Occipital lobe (tissue), 2 donors: ENCODE data around the gene LEUTX. TPM values are rescaled to one million over a fixed set of nuclear protein-coding genes. Genes with fewer than 3 reads are reported as not detected.
"Not testable (repeated sequence)": the region's sequence is repeated elsewhere in the genome, so short reads cannot be mapped to it uniquely, and the experiment has no call there.

Source experiments
- DNase-seq: peaks from one replicate; lab custom pipeline; 2025; lab: John Stamatoyannopoulos, UW
- total RNA-seq: library from RNA; depleted of rRNA; stranded (reverse); fragments of >200 nt; gene quantifications from one replicate; pipeline ENCODE4 v1.2.3, GENCODE V29; 2014

Gene LEUTX
- total RNA-seq, 1 donor from 2014 or later = not detected

DNA sequence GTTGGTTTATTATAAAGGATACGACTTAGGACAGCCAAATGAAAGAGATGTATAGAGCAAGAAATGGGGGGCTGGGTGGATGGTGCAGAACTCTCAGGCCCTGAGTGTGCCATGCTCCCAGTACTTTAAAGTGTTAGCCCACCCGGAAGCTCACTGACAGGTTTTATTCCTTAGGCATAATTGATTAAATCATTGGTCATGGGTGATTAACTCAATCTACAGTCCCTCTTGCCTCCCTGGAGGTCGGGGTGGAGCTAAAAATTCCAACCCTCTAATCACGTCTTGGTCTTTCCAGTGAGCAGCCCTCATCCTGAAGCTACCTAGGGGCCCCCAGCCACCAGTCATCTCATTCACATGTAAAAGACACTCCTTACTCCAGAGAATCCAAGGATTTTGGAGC lies 9.9 kb upstream of the LEUTX start:
- DNase-seq = no peak

DNA sequence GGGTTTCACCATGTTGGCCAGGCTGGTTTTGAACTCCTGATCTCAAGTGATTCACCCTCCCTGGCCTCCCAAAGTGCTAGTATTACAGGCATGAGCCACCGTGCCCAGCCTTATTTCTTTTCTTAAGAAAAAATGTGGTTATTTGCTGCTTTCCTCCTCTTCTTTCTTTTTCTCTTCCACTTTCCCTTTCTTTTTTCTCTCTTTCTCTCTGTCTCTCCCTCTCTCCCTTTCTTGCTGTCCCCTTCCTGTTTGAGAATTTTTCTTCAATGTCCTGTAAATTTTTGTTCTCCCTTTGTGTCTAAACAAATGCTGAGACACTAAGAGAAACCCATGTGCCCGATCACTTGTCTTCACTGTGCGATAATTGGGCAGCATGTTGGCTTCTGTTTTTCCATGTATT lies 2.2 kb downstream of the LEUTX start:
- no peak for DNase-seq

DNA sequence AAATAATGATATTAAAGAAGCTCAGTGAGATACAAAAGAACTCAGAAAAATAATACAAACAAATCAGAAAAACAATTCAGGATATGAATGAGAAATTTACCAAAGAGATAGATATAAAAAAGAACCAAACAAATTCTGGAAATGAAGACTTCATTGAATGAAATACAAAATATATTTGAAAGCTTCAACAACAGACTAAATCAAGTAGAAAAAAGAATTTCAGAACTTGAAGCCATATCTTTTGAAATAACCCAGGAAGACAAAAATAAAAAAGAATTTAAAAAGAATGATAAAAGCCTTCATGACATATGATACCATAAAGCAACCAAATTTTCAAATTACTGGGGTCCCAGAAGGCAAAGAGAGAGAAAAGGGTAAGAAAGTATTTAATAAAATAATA lies 9.6 kb downstream of the LEUTX start:
- no peak for DNase-seq

DNA sequence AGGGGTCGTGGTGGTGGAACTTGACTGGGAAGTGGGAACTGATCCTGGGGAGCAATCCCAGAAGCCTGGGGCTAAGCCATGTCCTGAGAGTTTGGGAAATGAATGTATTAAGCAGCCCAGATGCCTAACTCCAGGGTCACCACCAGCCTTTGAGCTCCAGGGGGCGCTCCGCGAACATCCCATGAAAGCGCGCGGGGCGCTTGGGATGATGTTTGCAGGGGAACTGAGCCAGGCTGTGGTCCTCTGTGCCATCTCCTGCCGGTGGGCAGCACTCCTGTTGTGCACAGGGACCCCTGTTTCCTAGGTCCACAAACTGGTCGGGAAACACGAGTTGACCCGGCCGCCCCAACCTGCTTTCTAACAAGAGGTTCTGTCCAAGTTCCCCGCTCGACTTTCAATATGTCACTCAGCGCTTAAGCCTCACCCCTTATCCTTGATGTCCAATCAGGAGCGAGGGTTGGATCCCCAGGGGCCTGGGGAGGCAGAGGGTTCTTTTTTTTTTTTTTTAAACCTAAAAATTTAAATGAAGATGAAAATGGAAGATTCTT lies 14.4 kb downstream of the LEUTX start:
- peak; percentile 7 for DNase-seq

DNA sequence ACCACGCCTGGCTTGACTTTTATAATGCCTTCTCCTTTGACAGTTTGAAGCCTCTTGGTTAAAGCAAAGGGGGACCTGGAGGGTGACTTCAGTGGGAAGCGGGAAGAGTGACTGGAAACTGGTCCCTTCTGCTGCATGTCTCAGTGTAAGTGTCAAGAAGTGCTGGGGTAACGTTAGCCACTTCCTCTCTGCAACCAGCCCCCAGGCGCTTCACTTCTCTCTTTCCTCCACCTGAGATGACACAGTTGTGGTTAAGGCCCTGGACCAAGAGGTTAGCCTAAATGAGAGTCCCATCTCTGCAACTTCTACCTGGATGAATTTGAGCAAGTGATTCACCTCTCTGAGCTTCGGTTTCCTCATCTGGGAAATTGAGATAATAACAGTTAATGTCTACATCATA lies 16.3 kb downstream of the LEUTX start:
- DNase-seq = no peak

DNA sequence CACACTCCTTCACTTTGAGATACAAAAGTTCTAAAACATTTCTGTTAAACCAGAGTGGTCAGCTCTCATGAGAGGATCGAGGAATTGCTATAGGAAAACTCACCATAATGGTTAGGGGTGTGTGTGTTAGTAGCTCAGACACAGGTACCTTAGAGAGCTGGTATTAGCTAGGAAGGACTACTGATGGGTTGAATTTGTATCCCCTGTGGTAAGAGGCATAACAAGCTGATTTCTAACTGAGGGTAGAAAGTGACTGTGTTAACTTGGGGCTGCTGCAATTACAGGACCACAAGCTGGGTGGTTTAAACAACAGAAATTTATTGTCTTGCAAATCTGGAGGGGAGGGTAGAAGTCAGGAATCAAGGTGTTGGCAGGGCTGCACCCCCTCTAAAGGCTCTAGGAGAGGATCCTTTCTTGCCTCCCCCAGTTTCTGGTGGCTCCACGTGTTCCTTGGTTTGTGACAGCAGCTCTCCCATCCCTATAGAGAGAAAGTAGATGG lies 17.4 kb downstream of the LEUTX start:
- DNase-seq = no peak

DNA sequence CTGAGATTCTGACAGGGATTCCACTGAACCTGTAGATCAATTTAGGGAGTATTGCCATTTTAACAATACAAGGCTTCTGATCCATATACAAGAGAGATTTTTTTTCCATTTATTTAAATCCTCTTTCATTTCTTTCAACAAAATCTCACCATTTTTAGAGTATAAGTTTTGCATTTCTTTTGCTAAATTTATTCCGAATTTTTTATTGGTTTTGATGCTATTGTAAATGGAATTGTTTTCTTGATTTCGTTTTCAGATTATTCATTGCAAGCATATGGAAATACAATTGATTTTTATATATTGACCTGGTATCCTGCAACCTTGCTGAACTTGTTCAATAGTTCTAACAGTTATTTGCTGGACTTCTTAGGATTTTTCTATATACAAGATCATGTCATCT lies 18.4 kb downstream of the LEUTX start:
- no peak for DNase-seq

DNA sequence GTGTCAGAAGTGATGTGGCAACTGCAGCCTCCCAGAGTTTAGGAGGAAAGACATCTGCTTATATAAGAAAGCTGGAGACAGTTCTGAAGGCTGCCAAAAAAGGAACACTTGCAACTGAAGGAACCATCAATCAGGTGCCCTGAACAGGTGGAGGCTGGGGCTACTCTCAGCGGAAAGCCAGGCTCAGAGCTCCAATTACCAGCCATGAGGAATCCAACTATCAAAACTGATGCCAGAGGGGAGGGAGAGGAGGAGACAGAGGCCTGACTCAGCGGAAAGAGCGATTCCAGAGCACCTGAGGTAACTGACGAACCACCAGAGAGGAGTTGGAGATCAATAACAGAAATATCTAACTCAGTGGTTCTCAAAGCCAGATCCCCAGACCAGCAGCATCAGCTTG lies 24.3 kb downstream of the LEUTX start:
- no peak for DNase-seq

DNA sequence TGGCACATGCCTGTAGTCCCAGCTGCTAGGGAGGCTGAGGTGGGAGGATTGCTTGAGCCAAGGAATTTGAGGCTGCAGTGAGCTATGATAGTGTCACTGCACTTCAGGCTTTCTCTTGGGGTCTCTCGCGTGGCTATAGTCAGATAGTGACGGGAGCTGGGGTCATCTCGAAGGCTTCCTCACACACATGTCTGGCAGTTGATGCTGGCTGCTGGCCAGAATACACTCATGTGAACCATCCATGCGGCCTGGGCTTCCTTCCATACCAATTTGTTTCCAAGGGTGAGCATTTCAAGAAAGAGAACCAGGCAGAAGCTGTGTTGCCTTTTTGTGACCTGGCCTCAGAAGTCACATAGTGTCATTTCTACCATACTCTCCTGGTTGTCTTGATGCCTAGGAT lies 26.4 kb downstream of the LEUTX start:
- DNase-seq = no peak

DNA sequence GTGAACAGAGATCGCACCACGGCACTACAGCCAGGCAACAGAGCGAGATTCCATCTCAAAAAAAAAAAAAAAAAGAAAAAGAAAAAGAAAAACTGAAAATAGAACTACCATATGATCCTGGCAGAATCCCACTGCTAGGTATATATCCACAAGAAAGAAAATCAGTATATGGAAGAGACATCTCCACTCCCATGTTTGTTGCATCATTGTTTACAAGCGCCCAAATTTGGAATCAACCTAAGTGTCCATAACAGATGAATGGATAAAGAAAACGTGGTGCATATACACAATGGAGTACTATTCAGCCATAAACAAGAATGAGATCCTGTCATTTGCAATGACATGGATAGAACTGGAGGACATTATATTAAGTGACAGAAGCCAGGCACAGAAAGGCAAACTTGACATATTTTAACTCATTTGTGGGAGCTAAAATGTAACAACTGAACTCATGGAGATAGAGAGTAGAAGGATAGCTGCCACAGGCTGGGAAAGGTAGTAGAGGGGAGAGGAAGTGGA lies 29.3 kb downstream of the LEUTX start:
- no peak for DNase-seq

DNA sequence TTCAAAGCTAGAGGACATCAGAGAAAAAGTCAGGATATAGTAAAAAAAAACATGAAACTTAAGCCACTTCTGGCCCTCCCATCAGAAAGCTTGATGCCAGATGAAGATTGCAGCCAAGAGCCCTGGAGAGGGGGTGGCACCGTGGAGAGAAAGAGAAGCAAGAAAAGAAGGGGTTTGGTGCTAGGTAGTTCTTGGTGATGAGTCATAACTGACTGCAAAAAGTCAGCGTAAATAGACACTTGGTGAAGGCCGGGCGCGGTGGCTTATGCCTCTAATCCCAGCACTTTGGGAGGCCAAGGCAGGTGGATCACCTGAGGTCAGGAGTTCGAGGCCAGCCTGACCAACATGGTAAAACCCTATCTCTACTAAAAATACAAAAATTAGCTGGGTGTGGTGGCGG lies 30.0 kb downstream of the LEUTX start:
- DNase-seq = not testable (repeated sequence)

DNA sequence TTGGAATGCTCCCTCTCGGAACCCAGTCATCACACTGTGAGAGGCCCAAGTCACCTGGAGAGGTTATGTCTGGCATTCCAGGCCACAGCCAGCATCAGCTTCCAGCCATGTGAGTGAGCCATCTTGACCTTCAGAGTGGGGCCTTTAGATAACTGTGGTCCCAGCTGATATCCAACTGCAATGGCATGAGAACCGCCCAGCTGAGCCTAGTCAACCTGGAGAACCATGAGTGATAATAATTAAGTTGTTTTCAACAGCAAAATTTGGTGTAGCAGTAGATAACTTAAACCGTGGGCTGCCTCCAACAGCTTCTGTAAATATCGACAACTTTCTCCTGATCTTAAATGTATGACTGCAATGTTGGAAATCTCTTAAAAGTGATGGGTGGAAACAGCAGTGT lies 30.7 kb downstream of the LEUTX start:
- DNase-seq = no peak

DNA sequence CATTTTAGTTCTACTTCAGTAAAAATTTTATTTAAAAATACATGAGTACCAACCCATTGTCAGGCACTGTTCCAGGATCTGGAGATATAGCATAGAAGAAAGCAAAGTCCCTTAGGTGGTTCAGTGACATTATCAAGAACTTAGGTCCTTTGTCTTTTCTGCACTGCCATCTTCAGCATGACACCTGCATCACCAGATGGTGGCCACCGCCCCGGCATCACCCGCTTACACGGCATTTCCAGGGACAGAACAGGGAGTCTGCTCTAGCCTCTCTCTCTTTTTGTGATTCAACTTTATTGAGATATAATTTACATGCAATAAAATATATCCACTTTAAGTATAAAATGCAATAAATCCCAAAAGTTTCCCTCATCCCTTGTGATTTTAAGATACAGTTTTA lies 31.8 kb downstream of the LEUTX start:
- DNase-seq = no peak

DNA sequence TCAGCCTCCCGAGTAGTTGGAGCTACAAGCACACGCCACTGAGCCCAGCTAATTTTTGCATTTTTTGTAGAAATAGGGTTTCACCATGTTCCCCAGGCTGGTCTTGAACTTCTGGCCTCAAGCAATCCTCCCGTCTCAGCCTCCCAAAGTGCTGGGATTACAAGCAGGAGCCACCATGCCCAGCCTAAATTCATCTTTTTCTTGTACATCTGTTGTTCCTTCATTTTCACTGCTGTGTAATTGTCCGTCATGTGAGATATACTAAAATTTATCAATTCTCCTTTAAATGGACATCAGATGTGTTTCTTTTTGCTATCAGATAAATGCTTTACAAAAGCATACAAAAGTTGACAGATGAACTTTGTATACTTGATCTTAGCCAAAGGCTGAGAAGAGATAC lies 32.4 kb downstream of the LEUTX start:
- DNase-seq = no peak

DNA sequence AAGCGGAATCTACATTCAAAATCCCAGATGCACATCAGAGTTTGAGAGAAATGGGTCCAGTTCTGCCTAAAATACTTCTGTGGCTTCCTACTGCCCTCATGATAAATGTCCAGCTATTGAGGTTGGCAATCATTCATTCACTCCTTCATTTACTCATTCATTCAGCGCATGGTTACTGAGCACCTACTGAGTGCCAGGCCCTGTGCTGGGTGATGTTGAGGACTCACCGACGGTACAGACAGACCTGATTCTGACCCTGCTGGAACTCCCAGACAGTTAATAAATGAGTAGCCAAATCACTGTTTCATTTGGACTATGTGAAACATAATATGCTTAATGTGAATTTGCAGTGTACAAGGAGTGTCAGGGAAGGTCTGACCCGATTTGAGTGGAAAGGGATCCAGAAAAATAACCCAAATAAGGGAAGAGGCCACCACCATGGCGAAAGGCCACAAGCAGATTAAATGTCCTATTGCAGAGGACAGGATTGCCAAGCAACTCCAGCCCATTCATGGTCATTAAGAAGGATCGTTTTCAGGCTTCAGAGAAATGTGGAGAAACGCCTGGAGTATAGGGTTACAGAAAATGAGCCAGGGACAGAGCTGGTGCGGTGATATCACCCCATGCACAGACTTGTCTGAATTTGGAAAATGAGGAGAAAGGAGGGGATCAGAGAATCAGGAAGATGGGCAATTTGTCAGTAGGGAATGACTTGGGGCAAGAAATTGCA lies 34.8 kb downstream of the LEUTX start:
- DNase-seq = no peak

DNA sequence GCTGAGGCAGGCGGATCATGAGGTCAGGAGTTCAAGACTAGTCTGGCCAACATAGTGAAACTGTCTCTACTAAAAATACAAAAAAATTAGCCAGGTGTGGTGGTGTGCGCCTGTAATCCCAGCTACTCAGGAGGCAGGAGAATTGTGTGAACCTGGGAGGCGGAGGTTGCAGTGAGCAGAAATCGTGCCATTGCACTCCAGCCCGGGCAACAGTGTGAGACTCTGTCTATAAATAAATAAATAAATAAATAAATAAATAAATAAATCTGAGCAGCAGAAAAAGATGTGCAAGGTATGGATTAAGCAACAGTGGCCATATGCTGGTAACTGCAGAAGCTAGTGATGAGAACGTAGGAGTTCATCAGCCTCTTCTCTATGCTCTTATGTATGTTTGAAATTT lies 35.5 kb downstream of the LEUTX start:
- not testable (repeated sequence) for DNase-seq

DNA sequence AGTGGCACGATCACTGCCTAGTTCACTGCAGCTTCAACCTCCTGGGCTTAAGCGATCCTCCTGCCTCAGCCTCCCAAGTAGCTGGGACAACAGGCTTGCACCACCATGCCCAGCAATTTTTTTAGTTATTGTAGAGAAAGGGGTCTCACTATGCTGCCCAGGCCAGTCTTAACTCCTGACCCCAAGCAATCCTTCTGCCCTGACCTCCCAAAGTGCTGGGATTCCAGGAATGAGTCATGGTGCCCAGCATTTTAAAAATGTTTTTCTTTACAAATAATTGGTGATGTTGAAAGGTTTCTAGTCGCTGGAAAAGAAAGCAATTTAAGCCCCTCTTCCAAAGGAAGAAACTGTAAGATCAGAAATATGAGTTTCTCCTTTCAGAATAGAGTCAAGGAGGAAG lies 35.9 kb downstream of the LEUTX start:
- no peak for DNase-seq

DNA sequence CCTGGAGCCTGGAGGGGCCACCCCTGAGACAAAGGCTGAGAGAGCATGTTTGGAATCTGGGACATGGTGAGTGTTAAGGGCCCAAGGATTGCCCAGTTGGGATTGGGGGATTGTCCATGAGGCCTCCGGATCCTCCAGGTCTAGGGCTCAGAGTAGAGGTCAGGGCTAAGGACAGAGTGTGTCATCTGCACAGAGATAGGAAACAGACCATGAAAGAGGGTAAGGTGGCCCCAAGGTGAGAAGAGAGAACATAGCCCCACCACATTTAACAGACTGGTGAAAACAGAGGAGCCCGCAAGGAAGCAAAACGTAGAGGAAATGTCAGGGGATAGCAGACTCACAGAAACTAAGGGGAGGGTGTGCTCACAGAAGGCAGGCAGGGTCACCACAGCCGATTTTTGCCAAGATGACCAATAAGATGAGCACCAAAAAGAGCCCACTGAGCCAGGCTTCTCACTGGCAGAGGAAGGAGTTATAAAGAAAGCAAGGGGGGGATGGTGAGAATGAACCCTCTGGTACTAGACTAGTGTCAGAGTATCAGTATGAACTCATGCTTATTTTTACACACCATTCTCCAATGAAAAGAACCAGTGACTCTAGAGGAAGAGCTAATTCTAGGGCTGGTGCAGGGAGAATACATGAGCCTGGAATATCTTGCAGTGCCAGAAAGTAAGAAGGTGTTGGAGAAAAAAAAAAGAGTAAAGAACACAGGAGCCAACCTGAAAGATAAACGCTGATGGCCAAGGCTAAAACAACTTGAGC lies 37.8 kb downstream of the LEUTX start:
- DNase-seq = no peak

DNA sequence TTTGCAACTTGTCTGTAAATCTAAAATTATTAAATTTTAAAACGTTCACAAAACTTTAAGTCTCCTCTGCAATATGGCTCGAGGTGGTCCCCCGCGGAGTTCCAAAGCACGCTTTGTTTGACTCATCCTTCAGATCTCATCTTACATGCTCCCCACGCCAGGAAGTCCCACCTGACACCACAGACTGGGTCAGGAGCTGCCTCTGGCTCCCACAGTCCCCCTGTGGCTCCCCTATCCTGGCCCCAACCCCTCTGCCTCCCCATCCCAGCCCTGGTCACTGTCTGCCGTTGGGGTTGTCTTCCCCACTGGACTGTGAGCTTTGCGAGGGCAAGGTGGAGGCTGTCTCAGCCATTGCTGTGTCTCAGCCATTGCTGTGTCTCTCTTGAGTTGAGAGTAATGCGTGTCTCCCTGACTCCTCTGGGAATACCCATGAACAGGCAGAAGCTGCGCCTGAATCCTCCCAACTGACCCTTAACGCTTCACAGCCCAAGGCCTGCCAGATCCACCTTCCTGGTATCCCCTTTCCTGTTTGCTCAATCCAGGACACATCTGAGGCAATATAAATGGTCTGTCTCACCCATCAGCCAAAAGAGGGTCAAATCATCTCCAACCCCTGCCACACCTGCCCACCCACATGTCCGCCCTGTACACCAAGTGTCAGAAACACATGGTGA lies 39.4 kb downstream of the LEUTX start:
- no peak for DNase-seq

DNA sequence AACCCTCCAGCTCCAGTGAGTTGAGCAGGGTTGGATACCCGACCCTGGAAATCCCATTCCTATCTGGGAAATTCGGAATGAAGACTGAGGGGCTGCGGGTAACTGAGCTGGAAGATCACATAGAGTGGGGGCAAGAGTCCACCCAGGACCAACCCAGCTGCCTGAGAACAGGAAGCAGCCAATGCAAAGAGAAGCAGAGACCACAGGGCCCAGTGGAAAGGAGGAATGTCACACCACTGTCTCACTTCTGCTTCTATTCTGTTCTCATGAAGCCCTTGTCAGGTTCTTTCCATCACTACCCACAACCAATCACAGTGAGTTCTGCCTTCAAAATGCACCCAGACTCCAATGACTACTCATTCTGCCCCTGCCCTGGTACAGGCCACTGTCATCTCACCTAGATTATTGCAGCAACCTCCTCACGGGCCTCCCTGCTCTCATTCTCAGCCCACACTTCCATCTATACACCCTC lies 40.0 kb downstream of the LEUTX start:
- no peak for DNase-seq

DNA sequence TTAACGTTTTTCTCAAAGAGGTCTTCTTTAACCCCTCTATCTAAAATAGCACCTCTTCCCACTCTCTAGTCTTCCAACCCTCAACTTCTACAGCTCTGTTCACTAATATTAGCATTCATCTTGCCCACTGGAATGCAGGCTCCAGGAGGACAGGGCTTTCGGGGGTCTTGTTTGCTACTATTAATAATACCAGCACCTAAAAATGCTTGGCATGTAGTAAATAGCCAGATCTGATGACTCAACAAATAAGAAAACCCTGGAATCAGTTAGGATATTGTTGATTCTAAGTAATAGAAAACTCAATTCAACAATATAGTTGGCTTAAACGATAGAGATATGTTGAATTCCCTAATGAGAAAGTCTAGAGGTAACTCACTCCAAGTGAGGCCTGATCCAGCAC lies 41.1 kb downstream of the LEUTX start:
- no peak for DNase-seq

DNA sequence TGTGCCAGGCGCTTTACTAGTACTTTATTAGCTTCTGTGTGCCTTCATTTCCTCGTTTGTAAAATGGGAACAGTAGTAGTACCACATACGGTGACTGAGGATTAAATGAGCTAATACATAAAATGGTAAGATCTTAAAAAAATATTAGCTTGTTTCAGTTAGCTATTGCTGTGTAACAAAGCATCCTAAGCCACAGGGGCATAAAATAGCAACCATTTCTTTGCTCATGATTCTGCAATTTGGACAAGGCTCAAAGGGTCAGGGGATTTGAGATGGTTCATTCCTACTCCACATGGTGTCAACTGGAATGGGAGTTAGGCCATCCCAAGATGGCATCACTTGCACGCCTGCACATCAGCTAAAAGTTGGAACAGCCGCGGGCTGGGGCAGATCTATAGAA lies 42.0 kb downstream of the LEUTX start:
- no peak for DNase-seq
